ENCODE data around the gene NR1D1.

The NR1D1 gene

DNA sequence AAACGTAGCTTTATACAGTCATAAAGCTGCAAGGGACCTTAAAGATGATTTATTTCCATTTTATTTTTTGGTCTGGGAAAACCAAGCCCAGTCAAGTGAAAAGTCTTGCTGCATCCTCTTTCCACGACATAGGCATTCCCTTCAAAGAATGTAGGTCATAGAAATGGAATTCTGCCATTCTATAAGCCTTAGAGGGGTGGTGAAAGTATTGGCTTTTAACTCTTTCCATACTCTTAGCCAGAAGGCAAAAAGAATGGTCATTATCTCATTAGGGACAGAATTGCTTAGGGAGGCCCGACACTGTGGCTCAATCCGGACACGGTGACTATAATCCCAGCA, 13.5 kb upstream of the NR1D1 start:
- TF ChIP-seq, protein P1, sequence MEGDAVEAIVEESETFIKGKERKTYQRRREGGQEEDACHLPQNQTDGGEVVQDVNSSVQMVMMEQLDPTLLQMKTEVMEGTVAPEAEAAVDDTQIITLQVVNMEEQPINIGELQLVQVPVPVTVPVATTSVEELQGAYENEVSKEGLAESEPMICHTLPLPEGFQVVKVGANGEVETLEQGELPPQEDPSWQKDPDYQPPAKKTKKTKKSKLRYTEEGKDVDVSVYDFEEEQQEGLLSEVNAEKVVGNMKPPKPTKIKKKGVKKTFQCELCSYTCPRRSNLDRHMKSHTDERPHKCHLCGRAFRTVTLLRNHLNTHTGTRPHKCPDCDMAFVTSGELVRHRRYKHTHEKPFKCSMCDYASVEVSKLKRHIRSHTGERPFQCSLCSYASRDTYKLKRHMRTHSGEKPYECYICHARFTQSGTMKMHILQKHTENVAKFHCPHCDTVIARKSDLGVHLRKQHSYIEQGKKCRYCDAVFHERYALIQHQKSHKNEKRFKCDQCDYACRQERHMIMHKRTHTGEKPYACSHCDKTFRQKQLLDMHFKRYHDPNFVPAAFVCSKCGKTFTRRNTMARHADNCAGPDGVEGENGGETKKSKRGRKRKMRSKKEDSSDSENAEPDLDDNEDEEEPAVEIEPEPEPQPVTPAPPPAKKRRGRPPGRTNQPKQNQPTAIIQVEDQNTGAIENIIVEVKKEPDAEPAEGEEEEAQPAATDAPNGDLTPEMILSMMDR (IDR thresholded peaks at IDR 0.05) = no peak

DNA sequence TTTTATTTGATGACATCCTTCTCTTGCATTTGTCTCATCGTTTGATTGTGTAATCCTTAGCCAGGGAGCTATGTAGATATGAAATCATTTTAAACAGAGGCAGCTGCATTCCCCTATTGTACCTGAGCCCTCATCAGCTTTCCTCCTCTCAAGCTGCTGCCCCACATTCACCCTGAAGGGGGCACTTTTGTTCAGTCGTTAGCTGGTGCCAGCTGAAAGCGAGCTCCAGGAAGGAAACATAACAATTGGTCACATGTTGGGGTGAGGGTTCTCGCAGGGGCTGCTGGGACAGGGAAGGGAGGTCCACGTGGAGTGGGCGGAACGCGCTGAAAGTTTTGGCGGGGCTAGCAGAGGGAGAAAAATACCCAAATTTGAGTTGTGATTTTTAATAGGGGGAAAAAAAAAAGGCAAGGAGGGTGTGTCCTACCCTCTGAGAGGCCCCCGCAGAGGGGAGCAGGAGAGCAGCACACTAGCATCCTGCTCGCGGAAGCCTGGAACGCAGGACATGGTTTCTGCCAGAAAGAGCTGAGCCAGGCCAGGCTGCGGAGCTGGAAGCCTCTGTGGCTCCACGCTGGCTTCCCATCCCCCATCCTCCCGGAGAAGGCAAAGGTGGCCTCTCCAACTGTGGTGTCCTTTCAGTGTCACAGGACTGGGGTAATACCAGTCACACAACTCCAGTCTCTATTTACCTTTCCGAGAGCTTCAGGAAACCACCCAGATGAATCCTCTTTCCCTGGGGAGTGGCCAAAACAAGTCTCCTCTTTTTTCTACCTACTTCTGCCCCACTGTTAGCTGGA, 12.9 kb upstream of the NR1D1 start:
- TF ChIP-seq, protein P1 (IDR thresholded peaks at IDR 0.05) = peak; percentile 91

DNA sequence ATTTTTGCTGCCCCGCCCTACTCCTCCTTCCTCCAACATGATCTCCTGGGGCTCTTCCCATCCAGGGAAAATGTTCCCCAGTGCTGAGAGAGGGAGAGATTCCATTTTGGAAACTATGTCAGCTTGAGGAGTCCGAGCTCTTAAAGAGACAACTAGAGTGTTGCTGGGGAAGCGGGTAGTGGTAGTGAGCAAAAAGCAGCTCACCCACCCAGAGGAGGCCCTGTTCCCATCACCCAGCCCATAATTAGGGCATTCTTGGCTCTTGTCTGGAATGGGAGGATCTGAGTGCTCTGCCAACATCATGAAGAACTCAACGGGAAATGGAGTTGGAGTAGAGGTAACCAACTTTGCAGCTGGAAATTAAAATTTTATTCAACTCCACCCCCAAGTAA, 12.3 kb upstream of the NR1D1 start:
- TF ChIP-seq, protein P1 (IDR thresholded peaks at IDR 0.05) = no peak

DNA sequence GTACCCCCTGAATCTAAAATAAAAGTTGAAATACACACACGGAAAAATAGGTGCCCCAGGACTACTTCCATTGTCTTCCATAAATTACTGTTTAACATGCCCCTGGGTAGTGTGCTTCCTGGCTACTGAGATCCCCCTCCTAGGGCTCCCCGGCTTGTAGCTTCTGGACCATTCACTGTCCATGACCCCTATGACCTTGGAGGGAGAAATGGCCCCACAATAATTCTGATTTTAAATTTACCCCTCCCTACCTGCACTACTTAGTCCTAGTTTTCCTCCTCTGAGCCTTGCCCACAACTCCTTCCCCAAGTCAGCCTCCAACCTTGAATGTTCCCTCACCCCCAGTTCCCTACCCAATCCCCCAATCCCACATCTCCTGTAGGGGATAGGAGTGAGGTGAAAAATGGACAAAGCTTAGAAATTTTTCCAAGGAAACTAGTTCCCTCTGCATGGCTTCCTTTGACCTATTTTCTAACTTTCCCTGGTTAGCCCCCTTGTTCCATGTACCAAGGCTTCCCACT, 11.9 kb upstream of the NR1D1 start:
- TF ChIP-seq, protein P1 (IDR thresholded peaks at IDR 0.05) = no peak

DNA sequence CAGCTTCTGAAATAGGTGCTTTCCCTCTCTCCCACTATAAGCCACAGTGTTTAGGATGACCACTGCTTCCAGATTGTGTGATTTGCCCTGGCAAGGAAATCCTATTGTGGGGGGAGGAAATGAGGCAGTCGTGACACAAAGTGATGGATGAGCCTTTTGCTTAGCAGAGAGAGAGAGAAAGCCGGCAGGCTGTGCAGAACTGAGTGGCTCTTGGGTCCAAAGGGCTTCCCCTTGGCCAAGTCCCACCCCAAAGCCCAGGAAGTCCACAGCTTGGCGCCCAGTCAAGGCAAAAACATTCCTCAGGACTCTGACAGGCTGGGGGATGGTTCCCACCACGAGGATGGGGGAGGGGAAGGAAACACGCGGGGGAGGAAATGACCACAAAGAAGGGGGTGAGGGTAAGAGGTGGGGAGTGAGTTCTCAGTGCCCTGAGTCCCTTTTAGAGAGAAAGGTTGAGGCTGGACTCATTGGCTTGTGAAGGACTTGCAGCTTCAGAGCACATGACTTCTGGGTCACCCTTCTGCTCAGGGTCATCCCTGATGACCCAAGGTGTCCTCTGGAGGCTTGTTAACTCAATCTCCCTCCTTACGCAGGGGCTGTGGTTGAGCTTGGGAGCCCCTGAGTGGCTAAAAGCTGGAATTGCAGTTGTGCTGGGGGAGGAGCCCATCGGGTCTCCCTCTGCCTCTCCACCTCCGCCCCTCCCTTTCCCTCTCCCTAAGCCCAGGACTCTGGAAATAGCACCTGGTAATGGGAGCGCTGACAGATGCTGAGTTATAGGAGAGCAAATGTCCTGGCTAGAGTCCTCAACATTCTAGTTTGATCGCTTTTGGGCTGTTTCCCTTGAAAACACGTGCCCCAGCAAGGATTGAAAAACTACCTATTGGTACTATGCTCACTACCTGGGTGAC, 11.1 kb upstream of the NR1D1 start:
- TF ChIP-seq, protein P1 (IDR thresholded peaks at IDR 0.05) = peak; percentile 74

DNA sequence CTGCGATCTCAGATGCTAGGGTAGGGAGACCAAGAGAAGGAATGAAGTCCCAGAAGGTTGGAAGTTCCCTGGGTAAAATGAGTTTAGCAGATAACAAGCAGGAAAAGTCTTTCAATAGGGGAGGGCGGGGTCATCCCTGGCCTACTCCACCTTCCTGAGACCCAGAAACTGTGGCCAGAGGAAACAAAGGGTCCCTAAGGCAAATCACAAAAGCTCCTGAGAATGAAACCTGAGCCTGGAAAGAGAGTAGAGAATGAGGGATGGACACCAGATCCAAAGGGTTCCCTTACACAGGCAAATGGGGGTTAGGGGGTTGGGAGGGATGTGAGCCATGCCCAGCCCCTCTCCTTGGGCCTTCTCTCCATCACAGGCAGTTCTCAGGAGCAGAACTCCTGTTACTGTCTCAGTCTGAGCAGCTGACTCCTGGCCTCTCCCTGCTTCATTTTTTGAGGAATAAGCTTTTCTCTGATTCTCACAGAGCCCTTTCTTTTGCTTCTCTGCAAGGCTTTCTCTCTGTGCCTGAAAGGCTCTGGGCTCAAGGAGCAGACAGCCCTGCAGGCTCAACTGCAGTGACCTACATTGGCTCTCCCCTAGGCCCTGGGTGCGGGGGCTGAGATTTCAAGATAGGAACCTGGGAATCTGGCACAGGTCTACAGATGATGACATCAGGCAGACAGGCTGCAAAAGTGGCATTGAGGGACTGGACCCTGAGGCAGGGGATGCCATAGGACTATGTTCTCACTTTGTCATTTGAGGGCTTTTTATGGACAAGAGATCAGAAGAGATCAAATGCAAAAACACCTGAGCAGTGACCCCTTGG, 9.8 kb upstream of the NR1D1 start:
- TF ChIP-seq, protein P1 (IDR thresholded peaks at IDR 0.05) = no peak
